Posterior vena cava (tissue), 2 donors: ENCODE results near the gene CPA1. TPM values are rescaled to one million over a fixed set of nuclear protein-coding genes. Genes with fewer than 3 reads are reported as not detected.

Experiments used
- DNase-seq: peaks from one replicate; pipeline ENCODE4 v3.0.0-alpha.2; 2020; ENCODE audit warnings: low spot score
- intact Hi-C, 2 donors: fragments of 100-400 bp; cut with DNase I; formaldehyde crosslinking; loops; one replicate each; pipeline versions ENCODE4 v1.14.1 to v1.14.2; 2022 to 2023
- total RNA-seq, 2 donors: library from RNA; stranded (reverse); fragmentation: NEBNext Ultra II Directional; extraction: Animal tissue kit (Norgen Biotek cat#: 25700); gene quantifications; one replicate each; pipeline ENCODE4 v1.2.1, GENCODE V29; 2021
- donor health status: DM: yes; HTN: yes; CAD: no.
- donor health status: DM: yes; HTN: yes; CAD: no.

Gene CPA1
- total RNA-seq, 2 donors from 2014 or later = 0.79 to 6.7 TPM

GRCh38 chr7:130413201-130413600 lies 32.9 kb downstream of the CPA1 start:
- intact Hi-C loops = no loop called here
- no peak for DNase-seq

- intact Hi-C loops = no loop called here
- no peak for DNase-seq
These were observed 34.7 kb downstream of the CPA1 start for GRCh38 chr7:130415006-130415405.

GRCh38 chr7:130417213-130417612 lies 36.9 kb downstream of the CPA1 start:
- intact Hi-C loops = no loop called here
- DNase-seq = no peak

- intact Hi-C loops = no loop called here
- no peak for DNase-seq
These were observed 38.0 kb downstream of the CPA1 start for GRCh38 chr7:130418306-130418705.

- intact Hi-C loops = no loop called here
- no peak for DNase-seq
These were observed 39.4 kb downstream of the CPA1 start for GRCh38 chr7:130419658-130420057.

GRCh38 chr7:130420943-130421578 lies 40.8 kb downstream of the CPA1 start:
- no peak for DNase-seq
- intact Hi-C loops = no loop called here

GRCh38 chr7:130421684-130422083 lies 41.4 kb downstream of the CPA1 start:
- DNase-seq = no peak

GRCh38 chr7:130423501-130424037 lies 43.3 kb downstream of the CPA1 start:
- intact Hi-C loops = no loop called here
- DNase-seq = no peak

More at GRCh38 chr7:130421684-130422083, 41.4 kb downstream of the CPA1 start:
- intact Hi-C loops = no loop called here

GRCh38 chr7:130425796-130426195 lies 45.5 kb downstream of the CPA1 start:
- DNase-seq = no peak
- intact Hi-C loops = no loop called here

- no peak for DNase-seq
- intact Hi-C loops = no loop called here
These were observed 46.3 kb downstream of the CPA1 start for GRCh38 chr7:130426564-130426963.

- intact Hi-C loops = no loop called here
These were observed 48.7 kb downstream of the CPA1 start for GRCh38 chr7:130429019-130429418.

GRCh38 chr7:130430115-130430514 lies 49.8 kb downstream of the CPA1 start:
- DNase-seq = no peak
- intact Hi-C loops = no loop called here

More at GRCh38 chr7:130429019-130429418, 48.7 kb downstream of the CPA1 start:
- no peak for DNase-seq

GRCh38 chr7:130430841-130431666 lies 50.8 kb downstream of the CPA1 start:
- intact Hi-C loops = no loop called here
- no peak for DNase-seq

- intact Hi-C loops = no loop called here
These were observed 52.6 kb downstream of the CPA1 start for GRCh38 chr7:130432886-130433285.

GRCh38 chr7:130433301-130433700 lies 53.0 kb downstream of the CPA1 start:
- intact Hi-C loops = no loop called here
- DNase-seq = no peak

More at GRCh38 chr7:130432886-130433285, 52.6 kb downstream of the CPA1 start:
- DNase-seq = no peak

- intact Hi-C loops = no loop called here
- no peak for DNase-seq
These were observed 55.1 kb downstream of the CPA1 start for GRCh38 chr7:130435311-130435854.

GRCh38 chr7:130436253-130436652 lies 56.0 kb downstream of the CPA1 start:
- intact Hi-C loops = no loop called here
- no peak for DNase-seq
